A204.1 (cell line): ENCODE results near the gene KRT34.

Experiments used
- FAIRE-seq: peaks from 2 replicates; lab custom pipeline; 2012; peaks lifted over from hg19 to GRCh38; lab: Jason Lieb, UNC

KRT34 gene

GRCh38 chr17:41329279-41329948, 52.7 kb downstream of the KRT34 start:
- FAIRE-seq = no peak

GRCh38 chr17:41328207-41328606, 53.9 kb downstream of the KRT34 start:
- FAIRE-seq = no peak
